Uterus (tissue), 4 donors: ENCODE results near the gene MELK. TPM values are rescaled to one million over a fixed set of nuclear protein-coding genes. Genes with fewer than 3 reads are reported as not detected.

Experiments used
- DNase-seq, 2 donors: peaks; one replicate each; pipeline ENCODE4 v3.0.0-alpha.2; 2019 to 2020
- H3K27ac ChIP-seq, 2 donors: fragments of 200-600 bp; sonication (generic); 1 replicate in 1 of 2; 2 replicates in 1 of 2; pipeline ENCODE4 v1.5.1; 2016 to 2018
- H3K27me3 ChIP-seq, 2 donors: fragments of 200-600 bp; sonication (generic); one replicate each; pipeline ENCODE4 v1.5.1; 2018 to 2019; ENCODE audit warnings: control low read depth in 1 of 2
- H3K36me3 ChIP-seq, 2 donors: fragments of 200-600 bp; sonication (generic); one replicate each; pipeline ENCODE4 v1.5.1; 2019; ENCODE audit warnings: control low read depth in 1 of 2
- H3K4me1 ChIP-seq, 2 donors: fragments of 200-600 bp; sonication (generic); one replicate each; pipeline ENCODE4 v1.5.1; 2018 to 2019; ENCODE audit warnings: control low read depth in 1 of 2
- H3K4me3 ChIP-seq, 2 donors: fragments of 200-600 bp; sonication (generic); 1 replicate in 1 of 2; 2 replicates in 1 of 2; pipeline ENCODE4 v1.5.1; 2018 to 2019; ENCODE audit warnings: mild to moderate bottlenecking in 1 of 2
- H3K9me3 ChIP-seq, 2 donors: fragments of 200-600 bp; sonication (generic); one replicate each; pipeline ENCODE4 v1.5.1; 2019; ENCODE audit warnings: control low read depth in 1 of 2
- POLR2A ChIP-seq, 2 donors: fragments of 450-650 bp; IDR thresholded peaks; one replicate each; pipeline ENCODE4 v1.6.1; 2016; ENCODE audit warnings: antibody characterized with exemption in 2 of 2, mild to moderate bottlenecking in 1 of 2, moderate library complexity in 1 of 2
- intact Hi-C: fragments of 100-400 bp; cut with DNase I; formaldehyde crosslinking; loops from one replicate; pipeline ENCODE4 v1.15.1; 2023; ENCODE audit warnings: low total_unique reads
- total RNA-seq, 4 donors: library from RNA; depleted of rRNA in 3 of 4; stranded (reverse); fragments of >200 nt in 3 of 4; gene quantifications; one replicate each; pipeline versions ENCODE4 v1.1.0 to v1.2.4, GENCODE V29; 2014 to 2023
- TF ChIP-seq, protein P1 (sequence below), 4 experiments: fragments of 200-600 bp in 2 of 4; fragments of 450-650 bp in 2 of 4; sonication (generic) in 2 of 4; IDR thresholded peaks; one replicate each; pipeline ENCODE4 v1.5.1; 2016 to 2019; ENCODE audit warnings: antibody characterized with exemption in 4 of 4, mild to moderate bottlenecking in 2 of 4, moderate library complexity in 1 of 4
- donor health status: DM: yes; HTN: yes; CAD: no.

Gene MELK
- total RNA-seq, 4 donors from 2014 or later: 21.4 TPM; not detected in 3

DNA sequence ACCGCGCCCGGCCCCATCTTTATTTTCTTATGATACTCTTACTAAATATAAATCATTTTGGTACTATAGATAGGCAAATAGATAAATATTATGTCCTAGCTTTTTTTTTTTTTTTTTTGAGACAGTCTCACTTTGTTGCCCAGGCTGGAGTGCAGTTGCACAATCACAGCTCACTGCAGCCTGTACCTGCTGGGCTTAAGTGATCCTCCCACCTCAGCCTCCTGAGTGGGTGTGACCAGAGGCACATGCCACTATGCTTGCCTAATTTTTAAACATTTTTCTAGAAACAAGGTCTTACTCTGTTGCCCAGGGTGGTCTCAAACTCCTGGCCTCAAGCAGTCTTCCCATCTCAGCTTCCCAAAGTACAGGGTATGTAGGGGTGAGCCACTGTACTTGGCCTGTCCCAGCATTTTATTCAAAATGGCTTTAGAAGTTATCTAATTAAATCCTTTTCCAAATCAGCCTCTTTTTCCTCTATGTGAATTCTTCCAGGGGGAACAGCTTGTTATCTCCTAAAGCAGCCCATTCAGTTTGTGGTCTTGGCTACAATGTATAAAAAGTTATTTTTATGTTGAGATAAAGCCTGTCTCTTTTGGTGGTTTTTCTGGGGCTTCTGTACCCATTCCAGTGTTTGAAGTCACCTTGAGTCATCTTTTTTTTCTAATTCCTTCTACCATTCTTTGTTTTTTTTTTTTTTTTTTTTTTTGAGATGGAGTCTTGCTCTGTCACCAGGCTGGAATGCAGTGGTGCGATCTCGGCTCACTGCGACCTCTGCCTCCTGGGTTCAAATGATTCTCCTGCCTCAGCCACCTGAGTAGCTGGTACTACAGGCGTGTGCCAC, 12.1 kb downstream of the MELK start:
- intact Hi-C loops: no loop called here
- no peaks in the 10 kb centered on the region for H3K27me3 ChIP-seq
- no peak overlapping the region for H3K27ac ChIP-seq
- H3K4me3 ChIP-seq: no peak overlapping the region
- no peak for DNase-seq
- no peak for TF ChIP-seq POLR2A (IDR thresholded peaks at IDR 0.05)
- TF ChIP-seq, protein P1, sequence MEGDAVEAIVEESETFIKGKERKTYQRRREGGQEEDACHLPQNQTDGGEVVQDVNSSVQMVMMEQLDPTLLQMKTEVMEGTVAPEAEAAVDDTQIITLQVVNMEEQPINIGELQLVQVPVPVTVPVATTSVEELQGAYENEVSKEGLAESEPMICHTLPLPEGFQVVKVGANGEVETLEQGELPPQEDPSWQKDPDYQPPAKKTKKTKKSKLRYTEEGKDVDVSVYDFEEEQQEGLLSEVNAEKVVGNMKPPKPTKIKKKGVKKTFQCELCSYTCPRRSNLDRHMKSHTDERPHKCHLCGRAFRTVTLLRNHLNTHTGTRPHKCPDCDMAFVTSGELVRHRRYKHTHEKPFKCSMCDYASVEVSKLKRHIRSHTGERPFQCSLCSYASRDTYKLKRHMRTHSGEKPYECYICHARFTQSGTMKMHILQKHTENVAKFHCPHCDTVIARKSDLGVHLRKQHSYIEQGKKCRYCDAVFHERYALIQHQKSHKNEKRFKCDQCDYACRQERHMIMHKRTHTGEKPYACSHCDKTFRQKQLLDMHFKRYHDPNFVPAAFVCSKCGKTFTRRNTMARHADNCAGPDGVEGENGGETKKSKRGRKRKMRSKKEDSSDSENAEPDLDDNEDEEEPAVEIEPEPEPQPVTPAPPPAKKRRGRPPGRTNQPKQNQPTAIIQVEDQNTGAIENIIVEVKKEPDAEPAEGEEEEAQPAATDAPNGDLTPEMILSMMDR (IDR thresholded peaks at IDR 0.05): no peak
- H3K36me3 ChIP-seq: no peaks in the 10 kb centered on the region
- no peaks in the 10 kb centered on the region for H3K9me3 ChIP-seq
- H3K4me1 ChIP-seq: no peaks in the 10 kb centered on the region

GRCh38 chr9:36590231-36590630, 17.5 kb downstream of the MELK start:
- no peak for DNase-seq
- H3K27ac ChIP-seq: no peak overlapping the region
- no peaks in the 10 kb centered on the region for H3K4me1 ChIP-seq
- H3K27me3 ChIP-seq: no peaks in the 10 kb centered on the region
- TF ChIP-seq, protein P1 (IDR thresholded peaks at IDR 0.05): no peak
- no peak for TF ChIP-seq POLR2A (IDR thresholded peaks at IDR 0.05)
- intact Hi-C loops: no loop called here
- H3K36me3 ChIP-seq: no peaks in the 10 kb centered on the region
- no peaks in the 10 kb centered on the region for H3K9me3 ChIP-seq
- no peak overlapping the region for H3K4me3 ChIP-seq

- Histone ChIP-seq H3K27ac (no peak overlapping the region), H3K36me3 (no peaks in the 10 kb centered on the region), H3K27me3 (no peaks in the 10 kb centered on the region), H3K4me3 (no peak overlapping the region), H3K9me3 (no peaks in the 10 kb centered on the region), H3K4me1 (no peaks in the 10 kb centered on the region)
- DNase-seq: no peak
- intact Hi-C loops: no loop called here
- TF ChIP-seq, protein P1 (IDR thresholded peaks at IDR 0.05): no peak
Measured at GRCh38 chr9:36592801-36593583, 20.3 kb downstream of the MELK start.

GRCh38 chr9:36594213-36594612, 21.5 kb downstream of the MELK start:
- intact Hi-C loops: no loop called here
- no peak overlapping the region for H3K27ac ChIP-seq
- no peak for TF ChIP-seq POLR2A (IDR thresholded peaks at IDR 0.05)
- TF ChIP-seq, protein P1 (IDR thresholded peaks at IDR 0.05): no peak
- no peak overlapping the region for H3K4me3 ChIP-seq
- no peaks in the 10 kb centered on the region for H3K9me3 ChIP-seq
- no peak for DNase-seq
- H3K36me3 ChIP-seq: no peaks in the 10 kb centered on the region
- no peaks in the 10 kb centered on the region for H3K27me3 ChIP-seq
- H3K4me1 ChIP-seq: no peaks in the 10 kb centered on the region
